ENCODE results near the gene ELAVL1. TPM values are rescaled to one million over a fixed set of nuclear protein-coding genes. Genes with fewer than 3 reads are reported as not detected.
A peak's percentile ranks its signal among the peaks of the same experiment; 100 is the strongest.

ELAVL1 gene
- total RNA-seq, 6 experiments from 2014 or later, result 25.3 to 33.6 (median 30.3) TPM

DNA sequence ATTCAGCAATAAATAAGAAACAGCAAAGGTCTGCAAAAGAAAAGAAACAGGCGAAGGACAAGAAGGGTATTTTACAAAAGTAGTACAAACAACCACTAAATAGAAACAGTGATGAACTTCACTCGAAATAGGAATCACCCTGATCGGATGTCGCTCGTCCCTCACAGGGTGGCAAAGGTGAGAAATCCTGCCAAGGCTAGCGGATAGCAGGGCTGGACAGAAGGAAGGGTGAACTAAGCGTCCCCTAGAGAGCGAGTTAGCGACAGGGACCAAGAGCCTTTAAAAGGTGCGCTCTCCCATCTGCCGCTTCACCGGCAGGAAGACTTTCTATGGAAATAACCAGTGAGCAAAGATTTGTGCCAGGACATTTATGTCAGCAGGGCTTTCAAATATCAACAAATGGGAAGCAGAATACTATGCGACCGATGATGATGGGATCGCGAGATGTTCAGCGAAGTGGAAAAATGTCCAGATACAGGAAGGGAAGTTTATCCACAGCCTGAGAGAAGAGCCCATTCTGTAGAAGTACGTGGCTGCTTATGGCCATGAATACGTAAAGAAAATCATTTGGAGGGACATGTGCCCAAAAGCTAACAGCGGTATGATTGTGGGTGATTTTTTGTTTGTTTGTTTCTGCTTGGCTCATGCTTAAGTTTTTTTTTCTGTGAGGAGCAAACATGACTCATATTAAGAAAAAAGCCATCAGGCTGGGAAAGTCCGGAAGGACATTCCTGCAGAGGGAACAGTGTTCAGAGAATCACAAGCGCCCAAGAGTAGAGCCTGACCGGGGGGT is 18.9 kb downstream of the ELAVL1 start:
- peaks cover 0 to 4% (median 0%) of the 10 kb centered on the region in 4 donors for H3K4me1 ChIP-seq
- ATAC-seq, result peak in 2 of 4 donors; percentile 18 to 51
- no peak for DNase-seq
- no peak overlapping the region for H3K4me3 ChIP-seq
- H3K27me3 ChIP-seq, result no peaks in the 10 kb centered on the region
- 59% methylated on average over 22 of the region's 23 CpGs for WGBS (ENCODE audit: insufficient coverage, low coverage, low lambda C conversion rate, missing lambda C conversion rate)
- intact Hi-C loops (cut with DNase I), result no loop called here
- no peak overlapping the region for H3K27ac ChIP-seq
- no peaks in the 10 kb centered on the region for H3K9me3 ChIP-seq
- peaks cover 0 to 44% (median 17%) of the 10 kb centered on the region in 4 donors for H3K36me3 ChIP-seq
- TF ChIP-seq, protein P1, sequence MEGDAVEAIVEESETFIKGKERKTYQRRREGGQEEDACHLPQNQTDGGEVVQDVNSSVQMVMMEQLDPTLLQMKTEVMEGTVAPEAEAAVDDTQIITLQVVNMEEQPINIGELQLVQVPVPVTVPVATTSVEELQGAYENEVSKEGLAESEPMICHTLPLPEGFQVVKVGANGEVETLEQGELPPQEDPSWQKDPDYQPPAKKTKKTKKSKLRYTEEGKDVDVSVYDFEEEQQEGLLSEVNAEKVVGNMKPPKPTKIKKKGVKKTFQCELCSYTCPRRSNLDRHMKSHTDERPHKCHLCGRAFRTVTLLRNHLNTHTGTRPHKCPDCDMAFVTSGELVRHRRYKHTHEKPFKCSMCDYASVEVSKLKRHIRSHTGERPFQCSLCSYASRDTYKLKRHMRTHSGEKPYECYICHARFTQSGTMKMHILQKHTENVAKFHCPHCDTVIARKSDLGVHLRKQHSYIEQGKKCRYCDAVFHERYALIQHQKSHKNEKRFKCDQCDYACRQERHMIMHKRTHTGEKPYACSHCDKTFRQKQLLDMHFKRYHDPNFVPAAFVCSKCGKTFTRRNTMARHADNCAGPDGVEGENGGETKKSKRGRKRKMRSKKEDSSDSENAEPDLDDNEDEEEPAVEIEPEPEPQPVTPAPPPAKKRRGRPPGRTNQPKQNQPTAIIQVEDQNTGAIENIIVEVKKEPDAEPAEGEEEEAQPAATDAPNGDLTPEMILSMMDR (IDR thresholded peaks at IDR 0.05), result no peak
- no peak for TF ChIP-seq POLR2A (IDR thresholded peaks at IDR 0.05)

DNA sequence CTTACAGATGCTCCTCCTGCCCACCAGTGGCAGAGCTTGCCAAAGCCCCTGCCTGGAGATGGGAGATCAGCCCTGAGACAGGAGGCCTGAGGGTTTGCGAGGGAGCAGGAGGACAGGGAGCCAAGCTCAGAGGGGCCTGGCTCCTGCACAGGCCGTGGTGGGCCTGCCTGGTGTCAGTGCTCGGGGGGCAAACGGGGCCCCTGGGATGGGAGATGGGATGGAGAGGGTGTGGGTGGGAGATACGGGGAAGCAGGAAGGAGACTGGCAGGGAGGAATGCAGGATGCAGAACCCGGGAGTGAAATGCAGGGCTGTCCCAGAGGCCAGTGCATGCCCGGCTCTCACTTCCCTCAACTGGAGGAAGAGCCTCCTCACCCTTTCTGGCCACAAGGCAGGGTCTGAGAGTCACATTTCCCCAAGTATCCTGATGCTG is 19.9 kb downstream of the ELAVL1 start:
- TF ChIP-seq POLR2A (IDR thresholded peaks at IDR 0.05), result no peak
- TF ChIP-seq, protein P1 (IDR thresholded peaks at IDR 0.05), result no peak
- Histone ChIP-seq H3K27me3 (no peaks in the 10 kb centered on the region), H3K27ac (no peak overlapping the region), H3K36me3 (peaks cover 0 to 40% (median 9%) of the 10 kb centered on the region in 4 donors), H3K4me1 (peaks cover 0 to 8% (median 4%) of the 10 kb centered on the region in 4 donors), H3K9me3 (no peaks in the 10 kb centered on the region), H3K4me3 (no peak overlapping the region)
- 93% methylated on average over 4 of the region's 7 CpGs for WGBS (ENCODE audit: insufficient coverage, low coverage, low lambda C conversion rate, missing lambda C conversion rate)
- no peak for ATAC-seq
- intact Hi-C loops (cut with DNase I), result no loop called here
- no peak for DNase-seq

DNA sequence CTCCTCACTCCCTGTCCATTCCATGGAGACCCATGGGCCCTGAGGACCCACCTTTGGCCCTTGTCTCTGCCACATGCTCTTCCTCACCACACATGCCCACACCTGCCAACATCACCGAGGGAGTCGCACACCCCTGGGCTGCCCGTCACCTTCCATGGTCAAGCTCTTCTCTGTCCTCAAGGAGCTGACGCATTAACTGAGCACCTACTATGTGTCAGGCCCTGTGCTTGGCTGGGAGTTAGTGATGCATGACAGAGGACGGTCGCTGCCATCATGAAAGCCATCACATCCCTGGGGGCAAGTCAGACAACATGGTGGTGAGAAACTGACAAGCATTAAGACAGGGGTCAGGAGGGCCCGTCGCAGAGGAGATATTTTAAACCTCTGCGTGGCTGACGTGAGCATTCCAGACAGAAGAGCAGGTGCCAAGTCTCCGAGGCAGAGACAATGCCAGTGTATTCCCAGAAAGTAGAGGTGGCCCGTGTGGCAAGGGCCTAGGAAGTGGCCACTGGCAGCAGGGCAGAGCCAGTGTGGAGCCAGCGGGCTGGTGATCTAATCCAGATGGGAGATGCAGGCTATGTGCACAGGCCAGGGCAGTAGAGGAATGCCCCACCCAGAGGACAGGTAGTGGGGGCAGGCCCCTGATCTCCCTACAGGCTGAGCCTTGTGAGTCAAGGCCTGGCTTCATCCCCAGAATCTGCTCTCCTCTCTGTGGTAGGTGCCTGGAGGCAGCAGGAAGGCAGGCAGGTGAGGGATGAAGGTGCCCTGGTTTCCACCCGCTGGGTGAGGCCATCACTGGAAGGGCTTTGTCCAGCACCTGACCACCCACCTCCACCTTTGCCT is 21.2 kb downstream of the ELAVL1 start:
- Histone ChIP-seq H3K36me3 (peaks cover 0 to 29% (median 3%) of the 10 kb centered on the region in 4 donors), H3K4me3 (no peak overlapping the region), H3K9me3 (no peaks in the 10 kb centered on the region), H3K4me1 (peaks cover 0 to 20% (median 10%) of the 10 kb centered on the region in 4 donors), H3K27ac (no peak overlapping the region), H3K27me3 (no peaks in the 10 kb centered on the region)
- ATAC-seq, result no peak
- WGBS (ENCODE audit: insufficient coverage, low coverage, low lambda C conversion rate, missing lambda C conversion rate), result 84% methylated on average over 7 of the region's 14 CpGs
- no peak for TF ChIP-seq POLR2A (IDR thresholded peaks at IDR 0.05)
- TF ChIP-seq, protein P1 (IDR thresholded peaks at IDR 0.05), result no peak
- intact Hi-C loops (cut with DNase I), result no loop called here
- DNase-seq, result peak in 1 of 3 donors; percentile 2

DNA sequence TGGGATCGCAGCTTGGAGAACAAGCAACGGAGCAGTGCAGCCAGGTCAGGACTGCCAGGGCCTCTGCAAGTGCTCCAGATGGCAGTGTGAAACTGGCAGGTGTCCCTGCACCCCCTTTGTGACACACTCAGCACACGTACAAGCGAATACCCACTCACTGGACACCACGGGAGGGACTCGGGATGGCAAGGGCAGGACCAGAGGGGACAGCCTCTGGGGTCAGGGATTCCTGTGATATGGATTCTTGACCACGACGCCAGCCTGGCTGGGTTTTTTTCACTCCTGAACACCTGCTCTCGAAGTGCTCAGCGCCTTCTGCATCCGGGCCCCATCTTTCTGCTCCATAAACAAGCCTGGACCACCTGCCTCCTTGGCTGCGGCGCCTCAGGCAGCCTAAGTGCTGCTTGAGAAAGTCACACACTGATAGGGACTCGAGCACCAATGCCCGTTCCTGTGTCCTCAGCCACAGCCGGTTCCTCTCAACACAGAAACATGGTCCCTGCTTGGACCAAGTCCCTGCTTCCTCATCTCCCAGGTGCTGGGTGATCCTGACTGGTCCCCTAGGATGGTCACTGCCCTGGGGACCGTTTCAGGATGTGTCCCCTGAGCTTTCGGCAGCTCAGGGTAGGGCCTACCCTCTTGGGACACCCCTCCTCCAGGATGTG is 22.0 kb downstream of the ELAVL1 start:
- TF ChIP-seq, protein P1 (IDR thresholded peaks at IDR 0.05), result no peak
- no peak for TF ChIP-seq POLR2A (IDR thresholded peaks at IDR 0.05)
- H3K4me3 ChIP-seq, result no peak overlapping the region
- peaks cover 0 to 25% (median 3%) of the 10 kb centered on the region in 4 donors for H3K36me3 ChIP-seq
- intact Hi-C loops (cut with DNase I), result no loop called here
- ATAC-seq (no peak), DNase-seq (peak in 1 of 3 donors; percentile 8)
- H3K27me3 ChIP-seq, result no peaks in the 10 kb centered on the region
- no peaks in the 10 kb centered on the region for H3K9me3 ChIP-seq
- peaks cover 0 to 28% (median 13%) of the 10 kb centered on the region in 4 donors for H3K4me1 ChIP-seq
- 96% methylated on average over 10 of the region's 18 CpGs for WGBS (ENCODE audit: insufficient coverage, low coverage, low lambda C conversion rate, missing lambda C conversion rate)
- no peak overlapping the region for H3K27ac ChIP-seq

Data from right lobe of liver (tissue), 6 donors.